ENCODE data around the gene MAB21L1. TPM values are rescaled to one million over a fixed set of nuclear protein-coding genes. Genes with fewer than 3 reads are reported as not detected.

The MAB21L1 gene
- 2.0 and 2.2 TPM in 2 replicates for total RNA-seq

DNA sequence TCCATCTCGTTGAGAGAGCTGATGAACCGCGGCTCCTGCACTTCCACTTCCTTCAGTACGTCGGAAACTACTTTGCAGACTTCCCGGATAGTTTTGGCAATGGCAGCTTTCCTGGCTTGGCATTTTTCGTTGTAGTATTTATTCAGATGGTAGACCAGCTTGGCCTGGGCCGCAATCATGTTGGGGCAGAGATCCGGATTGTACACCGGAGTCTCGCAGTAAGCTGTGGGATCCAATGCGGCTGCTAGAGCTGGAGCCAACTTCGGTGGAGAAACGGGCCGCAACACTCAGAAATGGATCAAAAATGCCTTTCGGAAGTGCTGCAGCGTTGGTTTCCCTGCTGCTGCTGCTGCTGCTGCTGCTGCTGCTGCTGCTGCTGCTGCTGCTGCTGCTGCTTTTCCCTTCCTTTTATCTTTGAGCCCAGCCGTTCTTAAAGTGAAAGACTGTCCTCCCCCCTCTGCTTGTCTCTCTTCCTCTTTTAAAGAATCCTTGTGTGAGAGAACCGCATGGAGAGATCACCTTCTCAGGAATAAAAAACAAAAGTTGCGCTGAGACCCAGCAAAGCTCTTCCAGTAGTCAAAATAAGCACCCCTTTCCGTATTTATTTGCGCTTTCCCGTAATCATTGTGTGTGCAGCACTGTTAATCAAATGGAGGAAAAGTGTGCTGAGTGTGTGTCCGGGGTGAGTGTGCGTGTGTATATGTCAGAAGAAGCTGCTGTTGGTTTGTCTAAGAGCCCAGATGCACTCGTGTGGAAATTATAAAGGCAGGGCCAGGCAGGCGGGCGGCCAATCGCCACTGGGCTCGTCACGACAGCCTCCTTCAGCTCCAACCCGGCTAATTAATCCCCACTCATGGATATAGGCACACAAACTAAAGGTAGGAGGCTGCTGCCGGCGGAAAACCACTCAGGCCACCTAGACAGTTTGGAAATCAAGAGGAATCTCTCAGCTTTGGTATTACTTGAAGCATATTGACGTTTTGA lies at the start of gene MAB21L1:
Gene MAB21L1 (minus strand): TSS at position 730 of the 984 bp plus-strand sequence. CDS start 551 bp downstream, at position 179.

